HepG2 (cell line): ENCODE data around the gene WDSUB1.

Experiments used
- CTCF ChIP-seq: sonication (generic); formaldehyde crosslinking; IDR thresholded peaks from 2 replicates; pipeline ENCODE4 v1.5.0; 2020; ENCODE audit warnings: mild to moderate bottlenecking, missing genetic modification reagents, moderate library complexity
- EHMT2 ChIP-seq: fragments of 200-600 bp; sonication (generic); IDR thresholded peaks from 2 replicates; pipeline ENCODE4 v1.7.0; 2017; ENCODE audit warnings: antibody characterized with exemption, low read depth, low read length, borderline replicate concordance
- FOXM1 ChIP-seq: sonication (generic); formaldehyde crosslinking; IDR thresholded peaks from 2 replicates; pipeline ENCODE4 v1.5.0; 2020; ENCODE audit warnings: missing genetic modification reagents
- FOXP4 ChIP-seq: sonication (generic); formaldehyde crosslinking; IDR thresholded peaks from 2 replicates; pipeline ENCODE4 v1.4.0; 2020; ENCODE audit warnings: missing genetic modification reagents
- KDM6A ChIP-seq: IDR thresholded peaks from 2 replicates; pipeline ENCODE4 v1.6.1; 2016; ENCODE audit warnings: low read depth
- PAX8 ChIP-seq: sonication (generic); formaldehyde crosslinking; IDR thresholded peaks from 2 replicates; pipeline ENCODE4 v1.8.0; 2022; ENCODE audit warnings: mild to moderate bottlenecking, missing genetic modification reagents, borderline replicate concordance
- POLR2A ChIP-seq, 2 experiments: IDR thresholded peaks; 2 replicates each; pipeline ENCODE4 v1.6.1; 2011; ENCODE audit warnings: low read depth in 2 of 2, low read length in 2 of 2, mild to moderate bottlenecking in 1 of 2, moderate library complexity in 1 of 2; ENCODE audit not compliant: insufficient read depth in 1 of 2
- POLR2AphosphoS5 ChIP-seq: IDR thresholded peaks from 2 replicates; pipeline ENCODE4 v1.6.1; 2012; ENCODE audit warnings: low read depth, low read length
- RFX5 ChIP-seq: IDR thresholded peaks from 2 replicates; pipeline ENCODE4 v1.6.1; 2011; ENCODE audit warnings: low read depth, low read length, improper control_type of control experiment
- TAF1 ChIP-seq: sonication (generic); formaldehyde crosslinking; IDR thresholded peaks from 2 replicates; pipeline ENCODE4 v1.4.0; 2020; ENCODE audit warnings: missing genetic modification reagents
- ZBTB26 ChIP-seq: IDR thresholded peaks from 2 replicates; pipeline ENCODE4 v1.6.1; 2016; ENCODE audit warnings: missing compliant biosample characterization, missing genetic modification reagents, borderline replicate concordance
- ZBTB7A ChIP-seq: sonication (generic); formaldehyde crosslinking; IDR thresholded peaks from 2 replicates; pipeline ENCODE4 v1.8.0; 2022; ENCODE audit warnings: mild to moderate bottlenecking, missing genetic modification reagents
- ZNF672 ChIP-seq: sonication (generic); formaldehyde crosslinking; IDR thresholded peaks from 2 replicates; pipeline ENCODE4 v1.8.1; 2022; ENCODE audit warnings: missing genetic modification reagents

GRCh38 chr2:159256159-159256558 lies 30.3 kb downstream of the WDSUB1 start:
- TF ChIP-seq CTCF (CRISPR knock-in tag): no peak
- TF ChIP-seq PAX8 (CRISPR knock-in tag): no peak
- no peak for TF ChIP-seq TAF1
- TF ChIP-seq POLR2A (IDR thresholded peaks at IDR 0.05; ENCODE audit: insufficient read depth in 1 of 2, low read depth in 2 of 2, low read length in 2 of 2): no peak
- no peak for TF ChIP-seq ZBTB7A
- TF ChIP-seq FOXP4: no peak
- no peak for TF ChIP-seq POLR2AphosphoS5
- no peak for TF ChIP-seq EHMT2
- no peak for TF ChIP-seq ZNF672
- no peak for TF ChIP-seq RFX5
- TF ChIP-seq FOXM1 (CRISPR knock-in tag): no peak
- no peak for TF ChIP-seq ZBTB26 (CRISPR knock-in tag)
- no peak for TF ChIP-seq KDM6A (CRISPR knock-in tag)
